A549 (cell line): ENCODE data around the gene ENO1.

Experiments used
- BHLHE40 ChIP-seq: IDR thresholded peaks from 2 replicates; pipeline ENCODE4 v1.6.1; 2012; ENCODE audit warnings: low read depth, low read length, inconsistent platforms
- CHD2 ChIP-seq: fragments of 150-350 bp; IDR thresholded peaks from 2 replicates; pipeline ENCODE4 v1.6.1; 2014; ENCODE audit warnings: low read length; ENCODE audit not compliant: partially characterized antibody
- REST ChIP-seq: fragments of 200-600 bp; sonication (generic); IDR thresholded peaks from 2 replicates; pipeline ENCODE4 v1.6.1; 2016; ENCODE audit warnings: antibody characterized with exemption, mild to moderate bottlenecking, moderate library complexity
- TF ChIP-seq, protein P1 (sequence below): fragments of >200 bp; sonication (Bioruptor Twin); formaldehyde crosslinking; IDR thresholded peaks from 3 replicates; pipeline ENCODE4 v1.5.1; 2016

- TF ChIP-seq, protein P1, sequence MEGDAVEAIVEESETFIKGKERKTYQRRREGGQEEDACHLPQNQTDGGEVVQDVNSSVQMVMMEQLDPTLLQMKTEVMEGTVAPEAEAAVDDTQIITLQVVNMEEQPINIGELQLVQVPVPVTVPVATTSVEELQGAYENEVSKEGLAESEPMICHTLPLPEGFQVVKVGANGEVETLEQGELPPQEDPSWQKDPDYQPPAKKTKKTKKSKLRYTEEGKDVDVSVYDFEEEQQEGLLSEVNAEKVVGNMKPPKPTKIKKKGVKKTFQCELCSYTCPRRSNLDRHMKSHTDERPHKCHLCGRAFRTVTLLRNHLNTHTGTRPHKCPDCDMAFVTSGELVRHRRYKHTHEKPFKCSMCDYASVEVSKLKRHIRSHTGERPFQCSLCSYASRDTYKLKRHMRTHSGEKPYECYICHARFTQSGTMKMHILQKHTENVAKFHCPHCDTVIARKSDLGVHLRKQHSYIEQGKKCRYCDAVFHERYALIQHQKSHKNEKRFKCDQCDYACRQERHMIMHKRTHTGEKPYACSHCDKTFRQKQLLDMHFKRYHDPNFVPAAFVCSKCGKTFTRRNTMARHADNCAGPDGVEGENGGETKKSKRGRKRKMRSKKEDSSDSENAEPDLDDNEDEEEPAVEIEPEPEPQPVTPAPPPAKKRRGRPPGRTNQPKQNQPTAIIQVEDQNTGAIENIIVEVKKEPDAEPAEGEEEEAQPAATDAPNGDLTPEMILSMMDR = no peak
- TF ChIP-seq CHD2 (no peak), BHLHE40 (no peak), REST (no peak)
Observed at GRCh38 chr1:8871965-8872399, 6.5 kb downstream of the ENO1 start.
